Prostate gland (tissue), 2 donors: ENCODE results near the gene EOLA1.

Experiments
- POLR2A ChIP-seq: fragments of 450-650 bp; IDR thresholded peaks from one replicate; pipeline ENCODE4 v1.6.1; 2016; ENCODE audit warnings: antibody characterized with exemption, mild to moderate bottlenecking
- TF ChIP-seq, protein P1 (sequence below), 4 experiments: fragments of 200-600 bp in 2 of 4; fragments of 450-650 bp in 2 of 4; sonication (generic) in 2 of 4; IDR thresholded peaks; 1 replicate in 3 of 4; 2 replicates in 1 of 4; pipeline ENCODE4 v1.5.1; 2016 to 2019; ENCODE audit warnings: antibody characterized with exemption in 4 of 4, mild to moderate bottlenecking in 2 of 4, moderate library complexity in 2 of 4

DNA sequence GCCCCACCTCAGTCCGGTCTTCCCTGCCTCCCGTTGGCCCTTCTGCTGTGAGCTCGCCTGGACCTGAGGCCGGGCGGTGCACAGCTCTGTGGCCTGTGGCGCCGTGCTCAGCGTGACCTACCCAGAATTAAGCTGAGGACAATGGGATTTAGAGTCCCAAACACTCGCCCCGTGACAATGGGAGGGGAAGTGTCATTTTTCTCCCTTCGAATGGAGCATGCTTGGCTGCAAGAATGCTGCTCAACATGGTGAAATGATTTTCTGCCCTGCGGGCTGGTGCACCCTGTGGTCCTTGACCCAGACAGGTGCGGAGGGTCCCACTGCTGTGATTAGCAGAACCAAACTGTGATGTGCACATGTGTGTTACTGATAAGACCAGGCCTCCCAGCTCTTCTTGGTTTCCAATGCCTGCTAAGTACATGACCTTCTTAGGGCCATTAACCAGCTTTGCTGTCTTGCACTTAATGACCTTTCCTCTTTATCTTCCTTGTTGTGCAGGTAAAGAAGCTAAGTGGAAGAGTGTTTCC is 772 bp downstream of the EOLA1 start:
- TF ChIP-seq, protein P1, sequence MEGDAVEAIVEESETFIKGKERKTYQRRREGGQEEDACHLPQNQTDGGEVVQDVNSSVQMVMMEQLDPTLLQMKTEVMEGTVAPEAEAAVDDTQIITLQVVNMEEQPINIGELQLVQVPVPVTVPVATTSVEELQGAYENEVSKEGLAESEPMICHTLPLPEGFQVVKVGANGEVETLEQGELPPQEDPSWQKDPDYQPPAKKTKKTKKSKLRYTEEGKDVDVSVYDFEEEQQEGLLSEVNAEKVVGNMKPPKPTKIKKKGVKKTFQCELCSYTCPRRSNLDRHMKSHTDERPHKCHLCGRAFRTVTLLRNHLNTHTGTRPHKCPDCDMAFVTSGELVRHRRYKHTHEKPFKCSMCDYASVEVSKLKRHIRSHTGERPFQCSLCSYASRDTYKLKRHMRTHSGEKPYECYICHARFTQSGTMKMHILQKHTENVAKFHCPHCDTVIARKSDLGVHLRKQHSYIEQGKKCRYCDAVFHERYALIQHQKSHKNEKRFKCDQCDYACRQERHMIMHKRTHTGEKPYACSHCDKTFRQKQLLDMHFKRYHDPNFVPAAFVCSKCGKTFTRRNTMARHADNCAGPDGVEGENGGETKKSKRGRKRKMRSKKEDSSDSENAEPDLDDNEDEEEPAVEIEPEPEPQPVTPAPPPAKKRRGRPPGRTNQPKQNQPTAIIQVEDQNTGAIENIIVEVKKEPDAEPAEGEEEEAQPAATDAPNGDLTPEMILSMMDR (IDR thresholded peaks at IDR 0.05): no peak
- TF ChIP-seq POLR2A: no peak
